Activated gamma-delta T cell treated with anti-CD3 and anti-CD28 coated beads, Interleukin-2, amount 50 U/mL, for 16 hours (primary cell): ENCODE measurements around the gene PDGFRB.

ENCODE experiments used
- DNase-seq: peaks from one replicate; pipeline ENCODE4 v3.0.0-alpha.2; 2020; ENCODE audit warnings: low read depth

Gene PDGFRB

GRCh38 chr5:150181766-150182545 lies 26.3 kb upstream of the PDGFRB start:
- DNase-seq: no peak

DNA sequence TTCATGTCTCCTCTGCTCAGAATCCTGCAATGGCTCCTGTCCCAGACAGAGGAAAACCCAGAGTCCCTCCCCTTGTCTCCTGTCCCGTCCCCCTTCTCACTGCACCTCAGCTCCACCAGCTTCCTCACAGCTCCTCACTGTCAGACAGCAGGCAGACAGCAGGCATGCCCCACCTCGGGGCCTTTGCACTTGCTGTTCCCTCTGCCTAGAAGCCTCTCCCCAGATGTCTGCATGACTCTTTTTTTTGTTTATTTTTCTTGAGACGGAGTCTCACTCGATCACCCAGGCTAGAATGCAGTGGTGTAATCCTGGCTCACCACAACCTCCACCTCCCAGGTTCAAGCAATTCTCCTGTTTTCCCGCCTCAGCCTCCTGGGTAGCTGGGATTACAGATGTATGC lies 25.4 kb upstream of the PDGFRB start:
- DNase-seq: no peak

GRCh38 chr5:150180241-150181026 lies 24.8 kb upstream of the PDGFRB start:
- DNase-seq: no peak

DNA sequence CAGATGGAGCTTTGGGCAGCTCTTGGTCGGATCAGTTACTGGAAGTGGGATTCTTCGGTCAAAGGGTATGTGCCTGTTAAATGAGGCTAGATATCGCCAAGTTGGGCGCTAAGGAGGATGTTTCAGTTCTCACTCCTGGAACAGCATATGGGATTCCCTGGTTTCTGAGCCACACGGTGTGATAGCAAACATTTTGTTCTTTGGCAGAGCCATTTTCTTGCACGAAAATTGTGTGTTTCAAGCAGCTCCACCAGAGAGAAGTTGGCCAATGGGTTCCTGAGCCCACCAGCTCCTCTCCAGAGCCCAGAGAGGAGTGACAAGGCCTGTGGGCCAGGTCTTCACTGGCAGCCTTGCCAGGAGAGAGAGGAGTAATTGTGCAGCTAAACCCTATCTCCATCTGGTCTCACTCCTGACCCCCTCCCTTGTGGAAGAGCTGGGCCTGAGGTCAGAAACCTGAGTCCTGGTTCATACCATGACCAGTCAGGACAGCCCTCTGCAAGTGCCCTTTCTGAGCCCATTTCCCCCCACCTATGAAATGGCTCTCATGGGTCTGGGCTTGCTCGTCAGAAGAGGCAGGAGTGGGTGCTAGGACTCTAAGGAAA lies 23.5 kb upstream of the PDGFRB start:
- no peak for DNase-seq

- DNase-seq: no peak
Observed at GRCh38 chr5:150178262-150178661, 22.6 kb upstream of the PDGFRB start.

DNA sequence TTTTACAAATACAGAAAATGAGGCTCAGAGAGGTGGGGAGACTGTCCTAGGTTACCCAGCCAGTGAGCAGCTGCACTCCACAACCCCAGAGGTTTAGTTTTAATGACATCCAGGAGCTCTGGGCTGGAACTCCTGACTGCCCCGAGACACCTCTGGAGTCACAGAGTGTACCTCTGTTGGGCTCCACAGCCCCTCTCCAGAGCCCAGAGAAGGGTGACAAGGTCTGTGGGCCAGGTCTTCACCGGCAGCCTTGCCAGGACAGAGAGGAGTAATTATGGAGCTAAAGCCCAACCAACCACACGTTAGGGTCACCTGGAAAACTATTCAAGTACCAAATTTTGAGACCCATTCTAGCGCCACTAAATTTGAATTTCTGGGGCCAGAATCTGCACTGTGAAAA lies 22.1 kb upstream of the PDGFRB start:
- no peak for DNase-seq

- DNase-seq: no peak
Observed at GRCh38 chr5:150176745-150177477, 21.3 kb upstream of the PDGFRB start.

DNA sequence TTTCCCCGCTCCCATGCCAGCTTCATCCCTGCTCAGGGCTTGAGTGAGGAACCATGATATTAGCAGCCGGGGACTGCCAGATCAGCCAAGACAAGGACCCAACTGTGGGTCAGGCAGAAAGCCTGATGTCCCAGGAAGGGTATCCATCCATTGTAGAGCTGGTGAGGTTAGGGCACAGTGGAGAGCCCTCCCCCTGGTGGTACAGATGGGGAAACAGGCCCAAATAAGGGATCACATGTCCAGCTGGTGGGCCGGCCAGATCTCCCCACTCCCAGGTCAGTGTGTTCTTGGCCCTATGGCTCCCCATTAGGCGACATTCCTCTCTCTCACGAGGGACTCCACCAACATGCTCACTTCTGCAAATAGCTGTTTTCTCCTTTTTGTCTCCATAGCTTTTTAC lies 19.9 kb upstream of the PDGFRB start:
- DNase-seq: no peak

- no peak for DNase-seq
Observed at GRCh38 chr5:150175076-150175475, 19.4 kb upstream of the PDGFRB start.

GRCh38 chr5:150174285-150174684 lies 18.6 kb upstream of the PDGFRB start:
- no peak for DNase-seq

GRCh38 chr5:150173161-150173560 lies 17.5 kb upstream of the PDGFRB start:
- DNase-seq: no peak

DNA sequence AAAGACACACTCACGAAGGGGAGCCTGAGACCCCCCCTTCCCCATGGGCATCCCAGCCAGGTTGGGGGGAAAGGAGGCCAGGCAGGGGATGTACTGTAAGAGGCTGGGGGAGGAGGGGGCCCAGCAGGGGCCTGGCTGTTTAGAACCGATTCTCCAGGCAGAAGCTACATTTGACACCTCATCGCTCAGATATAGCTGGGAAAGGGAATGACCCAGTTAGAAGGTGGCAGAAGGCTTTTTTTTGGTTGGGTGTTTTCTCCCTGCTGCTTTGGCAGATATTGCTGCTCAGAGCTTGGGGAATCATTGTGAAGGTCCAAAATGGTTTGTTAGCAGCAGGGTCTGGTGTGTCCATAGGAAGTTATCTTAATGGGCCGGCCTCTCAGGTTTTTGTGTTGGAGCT lies 16.9 kb upstream of the PDGFRB start:
- DNase-seq: no peak

GRCh38 chr5:150172145-150172544 lies 16.5 kb upstream of the PDGFRB start:
- no peak for DNase-seq

DNA sequence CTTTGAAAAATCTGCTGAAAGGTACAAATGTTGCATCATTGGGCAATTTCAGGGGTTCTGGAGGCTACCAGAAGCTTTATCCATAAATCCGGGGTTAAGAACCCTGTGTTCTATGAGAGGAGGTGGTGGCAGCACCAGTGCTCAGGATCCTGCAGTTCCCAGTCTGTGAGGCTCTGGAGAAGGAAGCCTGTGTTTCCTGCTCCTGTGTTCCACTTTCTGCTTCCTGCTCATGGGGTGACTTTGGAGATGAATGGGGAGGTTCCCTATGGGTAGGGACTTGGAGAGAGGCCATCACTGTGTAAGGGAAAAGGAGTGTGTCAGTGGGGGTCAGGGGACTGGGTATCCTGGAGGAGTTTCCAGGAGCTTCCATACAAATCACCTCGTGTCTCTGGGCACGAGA lies 13.2 kb upstream of the PDGFRB start:
- no peak for DNase-seq

- no peak for DNase-seq
Observed at GRCh38 chr5:150167908-150168307, 12.3 kb upstream of the PDGFRB start.

DNA sequence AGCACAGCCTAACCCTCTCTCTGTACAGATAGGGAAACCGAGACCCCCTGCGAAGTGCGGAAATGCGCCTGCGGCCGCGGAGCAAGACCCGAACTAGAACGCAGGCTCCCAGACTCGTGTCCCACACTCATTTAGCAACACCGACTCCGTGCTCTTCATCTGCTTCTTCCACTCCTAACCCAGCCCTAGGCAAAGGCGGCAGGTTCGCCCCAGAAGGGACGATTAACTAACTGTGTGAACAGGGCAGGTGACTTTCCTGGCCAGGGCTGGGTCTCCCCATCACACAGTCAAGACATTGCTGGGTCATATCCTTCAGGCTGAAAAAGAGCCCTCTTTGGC lies 11.8 kb upstream of the PDGFRB start:
- DNase-seq: no peak

- DNase-seq: no peak
Observed at GRCh38 chr5:150166650-150167511, 11.2 kb upstream of the PDGFRB start, which contains the start of gene CDX1. Gene CDX1 (plus strand): TSS chr5:150166778. CDS start chr5:150166877, 99 bp downstream.

GRCh38 chr5:150166037-150166649 lies 10.5 kb upstream of the PDGFRB start:
- no peak for DNase-seq

DNA sequence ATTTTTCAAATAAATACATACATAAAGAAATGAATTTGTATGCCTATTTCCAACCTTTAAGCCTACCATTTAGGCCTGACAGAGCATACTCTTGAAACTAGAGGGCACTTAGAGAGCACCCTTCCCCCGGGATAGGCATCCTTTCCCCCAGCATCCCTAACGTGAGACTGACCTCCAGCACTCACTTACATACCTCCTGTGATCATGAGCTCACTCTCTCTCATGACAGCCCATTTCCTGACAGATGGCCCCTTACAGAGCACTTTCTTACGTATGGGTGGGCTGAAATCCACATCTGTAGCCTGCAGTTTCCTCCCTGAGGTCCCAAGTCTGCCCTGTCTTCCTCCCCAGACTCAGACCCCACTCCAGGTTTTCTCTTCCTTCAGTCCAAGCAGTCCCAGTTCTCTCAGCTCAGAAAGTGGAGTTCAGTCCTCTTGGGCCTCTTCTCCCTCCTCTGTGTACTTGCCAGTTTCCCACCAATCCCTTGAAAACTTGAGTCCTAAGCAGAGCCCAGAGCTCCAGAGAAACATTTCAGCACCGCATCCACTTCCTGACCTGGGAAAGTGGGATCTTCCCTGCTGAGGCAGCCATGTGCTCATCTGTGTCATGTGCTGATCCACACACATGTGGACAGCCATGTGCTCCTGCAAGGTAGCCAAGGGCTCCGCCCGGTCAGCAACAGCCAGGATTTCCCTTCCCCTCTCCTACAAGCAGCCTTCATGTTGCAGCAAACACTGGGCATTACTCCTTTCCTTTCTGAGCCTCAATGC lies 8.8 kb upstream of the PDGFRB start:
- DNase-seq: no peak

GRCh38 chr5:150163547-150164059 lies 8.0 kb upstream of the PDGFRB start:
- no peak for DNase-seq
